ENCODE results near the gene TRMT61A.

TRMT61A gene

DNA sequence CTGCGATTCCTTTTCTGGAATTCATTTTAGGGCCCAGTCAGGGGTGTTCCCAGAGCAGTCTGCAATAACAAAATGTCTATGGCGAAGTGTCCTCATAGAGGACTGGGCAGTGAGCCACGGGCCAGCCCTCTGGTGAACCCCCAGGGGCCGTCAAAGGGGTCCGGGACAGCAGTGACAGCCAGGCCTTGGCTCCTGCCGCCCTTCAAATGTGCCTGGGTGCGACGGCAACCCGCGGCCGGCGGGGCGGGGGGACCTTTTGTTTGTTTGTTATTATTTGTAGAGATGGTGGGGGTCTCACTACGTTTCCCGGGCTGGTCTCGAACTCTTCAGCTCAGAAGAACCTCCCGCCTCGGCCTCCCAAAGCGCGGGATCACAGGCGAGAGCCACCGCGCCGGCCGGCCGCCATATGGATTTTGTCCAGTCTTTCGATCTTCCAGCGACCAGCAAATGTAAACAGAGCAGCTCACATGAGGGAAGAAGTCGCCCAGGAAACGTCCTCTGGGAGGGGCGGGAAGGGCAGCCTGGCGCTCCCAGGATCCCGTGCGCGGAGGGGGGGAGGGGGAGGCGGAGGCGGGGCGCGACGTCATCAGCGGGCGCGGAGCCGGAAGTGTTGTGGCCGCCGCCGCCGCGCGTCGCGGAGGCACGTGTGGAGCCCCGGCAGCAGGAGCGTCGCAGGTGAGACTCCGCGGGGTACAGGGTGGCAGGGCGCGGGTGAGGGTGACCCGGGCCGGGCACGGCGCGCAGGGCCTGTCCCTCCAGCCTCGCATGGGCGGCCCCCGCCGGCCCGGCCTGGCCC lies at the start of gene TRMT61A:
TSS of gene TRMT61A (plus strand) at position 610 of the 796 bp plus-strand sequence. CDS start 783 bp downstream, outside the sequence.
- DNase-seq = peak; percentile 88

DNA sequence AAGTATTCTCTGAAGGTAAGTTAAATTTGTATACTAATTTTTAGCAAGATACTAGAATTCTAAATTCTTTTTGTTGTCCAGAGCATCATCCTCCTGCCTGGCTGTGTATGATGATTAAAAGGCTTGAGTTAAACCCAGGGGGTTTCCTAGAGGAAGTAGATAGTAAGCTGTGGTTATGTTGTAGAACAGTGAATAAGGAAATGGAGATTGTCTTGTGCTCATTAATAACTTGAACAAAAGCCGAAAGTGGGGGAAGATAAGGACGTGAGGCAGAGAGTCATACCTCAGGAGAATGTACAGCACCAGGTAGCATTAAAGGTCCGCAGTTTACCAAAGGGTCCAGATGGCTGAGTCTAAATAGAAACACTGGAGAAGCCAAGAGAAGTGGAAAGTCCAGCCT lies 48.4 kb upstream of the TRMT61A start:
- DNase-seq = no peak

DNA sequence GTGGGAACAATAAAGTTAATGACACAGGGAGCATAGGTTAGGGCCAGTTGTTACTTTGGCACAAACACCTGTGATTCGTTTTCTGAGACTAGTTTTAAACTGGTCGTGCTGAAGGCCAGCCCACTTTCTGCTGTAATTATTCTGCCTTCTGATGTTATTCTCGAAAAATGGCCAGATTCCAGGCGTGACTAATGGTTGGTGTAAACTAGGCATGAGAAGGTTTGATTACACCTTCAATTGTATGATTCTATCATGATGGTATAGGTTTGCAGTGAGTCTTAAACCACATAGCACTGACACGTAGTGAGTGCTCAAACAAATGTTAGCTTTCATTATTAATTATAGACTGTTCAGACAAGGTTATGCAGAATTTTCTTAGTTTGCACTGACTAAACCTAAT lies 45.4 kb upstream of the TRMT61A start:
- peak; percentile 72 for DNase-seq

DNA sequence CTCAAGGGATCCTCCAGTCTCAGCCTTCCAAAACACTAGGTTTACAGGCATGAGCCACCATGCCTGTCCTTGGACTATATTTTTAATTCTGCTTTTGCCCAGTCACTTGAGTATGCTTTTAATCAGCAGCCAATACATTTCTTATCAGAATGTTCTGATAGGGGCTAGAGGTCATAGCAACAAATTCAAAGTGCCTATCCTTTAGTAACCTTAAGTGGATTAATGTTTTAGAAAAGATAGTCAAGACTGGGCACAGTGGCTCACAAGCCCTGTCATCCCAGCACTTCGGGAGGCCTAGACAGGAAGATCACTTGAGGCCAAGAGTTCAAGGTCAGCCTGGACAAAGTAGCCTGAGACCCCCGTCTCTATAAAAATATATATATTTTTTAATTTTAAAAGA lies 43.5 kb upstream of the TRMT61A start:
- no peak for DNase-seq

DNA sequence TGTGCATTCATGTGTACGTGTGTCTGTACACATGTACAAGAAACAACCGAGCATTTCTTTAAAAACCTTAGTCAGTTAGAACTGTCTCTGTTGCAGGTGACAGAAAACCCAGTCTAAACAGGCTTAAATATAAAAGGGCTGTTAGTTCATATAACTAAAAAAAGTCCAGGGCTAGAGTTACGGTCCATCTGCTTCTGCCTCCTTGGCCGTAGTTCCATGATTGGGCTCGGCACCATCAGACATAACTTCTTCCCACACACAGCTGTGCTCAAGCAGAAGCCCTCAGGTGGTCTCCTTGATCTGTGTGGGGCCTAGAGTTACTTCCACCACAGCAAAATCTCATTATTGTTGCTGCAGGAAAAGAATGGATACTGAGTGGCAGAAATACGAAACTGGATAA lies 40.9 kb upstream of the TRMT61A start:
- no peak for DNase-seq

DNA sequence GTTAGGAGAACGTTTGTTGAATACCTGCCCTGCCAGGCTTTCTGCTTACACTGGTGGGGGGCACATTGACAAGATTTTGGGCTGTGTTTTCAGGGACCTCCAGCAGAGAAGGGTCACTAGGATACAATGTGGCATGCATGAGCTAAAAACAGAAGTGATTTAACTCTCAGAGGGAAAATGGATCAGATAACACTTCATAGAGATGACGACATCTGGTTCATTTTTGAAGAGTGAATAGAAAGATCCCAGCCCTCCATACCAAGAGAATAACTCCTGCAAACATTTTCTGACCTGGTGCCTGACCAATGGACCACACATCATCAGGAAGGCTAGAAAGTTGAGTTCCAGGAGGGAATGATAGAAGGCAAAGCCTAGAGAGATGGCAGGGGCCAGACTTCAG lies 40.0 kb upstream of the TRMT61A start:
- peak; percentile 60 for DNase-seq

DNA sequence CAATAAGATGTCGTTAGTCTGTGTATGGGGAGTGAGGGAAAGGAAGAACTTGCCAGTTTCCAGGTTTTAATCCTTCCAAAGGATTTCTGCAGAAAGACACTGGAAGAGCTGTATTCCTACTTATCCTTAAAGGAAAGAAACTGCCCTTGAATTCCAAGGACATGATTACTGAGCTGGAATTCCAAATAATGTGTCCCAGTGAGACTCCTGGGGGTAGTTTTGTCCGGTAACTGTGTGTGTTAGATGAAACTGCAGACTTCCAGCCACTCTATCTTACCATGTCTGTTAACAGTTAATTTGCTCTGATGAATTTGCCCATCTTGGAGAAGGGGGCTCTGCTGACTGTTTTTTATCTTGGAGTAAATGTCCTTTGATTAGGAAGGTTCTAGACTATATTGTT lies 39.4 kb upstream of the TRMT61A start:
- peak; percentile 60 for DNase-seq

DNA sequence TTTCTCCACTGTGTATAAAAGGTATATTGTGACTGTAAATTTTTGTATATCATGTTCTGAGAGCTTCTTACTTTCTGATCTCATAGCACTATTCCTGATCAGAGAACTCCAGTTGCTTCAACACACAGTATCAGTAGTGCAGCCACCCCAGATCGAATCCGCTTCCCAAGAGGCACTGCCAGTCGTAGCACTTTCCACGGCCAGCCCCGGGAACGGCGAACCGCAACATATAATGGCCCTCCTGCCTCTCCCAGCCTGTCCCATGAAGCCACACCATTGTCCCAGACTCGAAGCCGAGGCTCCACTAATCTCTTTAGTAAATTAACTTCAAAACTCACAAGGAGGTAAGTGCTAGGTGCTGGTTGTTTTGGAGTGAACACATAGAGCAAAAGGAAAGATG lies 37.3 kb upstream of the TRMT61A start:
- no peak for DNase-seq

DNA sequence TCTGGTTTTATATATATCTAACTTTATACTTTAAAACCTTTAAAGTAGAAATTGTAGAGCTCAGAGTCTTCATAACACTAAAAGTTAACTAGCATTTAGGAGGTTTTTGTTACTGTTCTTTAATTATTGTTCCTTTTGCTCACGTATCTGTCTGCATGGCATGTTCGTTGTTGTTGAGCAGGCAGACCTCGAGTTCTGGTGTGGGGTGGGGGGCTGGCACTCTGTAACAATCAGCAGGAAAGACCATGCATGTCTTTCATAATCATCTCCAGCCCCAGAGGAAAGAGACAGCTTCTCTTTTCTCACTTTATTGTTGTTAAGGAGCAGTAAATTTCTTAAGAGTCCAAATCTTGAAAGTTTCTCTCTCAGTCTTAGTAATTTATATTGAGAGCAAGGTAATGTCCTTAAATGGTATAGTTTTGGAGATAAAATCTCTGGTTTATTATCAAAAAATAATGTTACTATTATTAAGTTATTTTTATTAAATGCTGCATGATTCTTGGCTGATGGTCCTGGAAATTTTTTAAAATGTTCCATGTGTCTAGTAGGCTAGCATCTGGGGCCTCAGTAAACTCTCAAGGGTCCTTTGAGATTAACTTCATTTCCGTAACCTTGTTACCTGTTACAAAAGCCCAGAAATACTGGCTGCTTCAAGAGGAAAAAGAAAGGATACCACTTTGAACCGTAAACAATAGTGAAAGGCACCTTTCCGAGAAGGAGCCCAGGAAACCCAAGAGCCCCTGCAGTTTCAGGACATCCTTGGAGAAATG lies 36.7 kb upstream of the TRMT61A start:
- DNase-seq = no peak

DNA sequence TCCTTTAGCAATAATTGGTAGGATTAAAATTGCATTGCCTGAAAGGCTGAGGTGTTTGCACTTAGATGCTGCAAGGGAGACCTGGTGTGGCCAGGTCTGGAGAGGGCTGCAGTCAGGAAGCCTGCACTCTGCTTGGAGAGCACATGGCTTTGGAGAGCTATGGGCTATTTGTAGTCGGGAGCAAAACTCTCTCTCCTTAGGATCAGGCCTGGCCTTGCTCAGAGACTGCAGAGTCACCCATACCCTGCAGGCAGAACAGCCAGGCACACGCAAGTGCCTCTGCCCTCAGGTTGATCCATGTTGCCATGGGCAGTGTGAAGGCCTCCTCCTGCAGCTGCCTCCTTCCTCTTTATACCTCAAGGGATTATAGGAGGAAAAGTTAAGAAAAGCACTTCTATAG lies 33.1 kb upstream of the TRMT61A start:
- no peak for DNase-seq

DNA sequence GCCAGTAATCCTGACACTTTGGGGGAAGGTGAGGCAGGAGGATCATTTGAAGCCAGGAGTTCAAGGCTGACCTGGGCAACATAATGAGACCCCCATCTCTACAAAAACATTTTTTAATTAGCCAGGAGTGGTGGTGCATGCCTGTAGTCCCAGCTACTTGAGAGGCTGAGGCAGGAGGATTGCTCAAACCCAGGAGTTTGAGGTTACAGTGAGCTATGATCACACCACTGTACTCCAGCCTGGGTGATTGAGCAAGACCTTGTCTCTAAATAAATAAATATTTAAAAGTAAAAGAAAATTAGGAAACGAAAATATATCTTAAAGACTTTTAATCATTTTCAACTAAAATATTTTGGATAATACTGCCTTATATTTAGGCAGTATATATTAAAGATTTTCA lies 32.2 kb upstream of the TRMT61A start:
- no peak for DNase-seq

DNA sequence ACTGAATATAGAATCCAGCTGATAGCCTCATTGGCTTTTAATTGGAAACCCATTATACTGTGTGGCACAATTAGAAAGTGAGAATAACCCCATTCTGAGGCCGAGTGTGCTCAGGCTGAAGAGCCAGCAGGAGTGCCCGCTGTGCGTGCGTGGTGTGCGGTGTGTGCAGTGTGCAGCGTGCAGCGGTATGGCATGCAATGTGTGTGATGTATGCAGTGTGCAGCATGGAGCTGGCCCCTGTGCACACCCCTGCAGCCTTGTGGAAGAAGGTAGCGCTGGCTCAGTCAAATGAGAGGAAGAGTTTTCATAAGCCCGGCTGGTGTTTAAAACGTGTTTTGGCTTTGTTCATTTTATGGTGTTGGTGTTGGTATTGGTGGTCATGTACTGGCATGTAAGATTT lies 29.3 kb upstream of the TRMT61A start:
- DNase-seq = no peak

DNA sequence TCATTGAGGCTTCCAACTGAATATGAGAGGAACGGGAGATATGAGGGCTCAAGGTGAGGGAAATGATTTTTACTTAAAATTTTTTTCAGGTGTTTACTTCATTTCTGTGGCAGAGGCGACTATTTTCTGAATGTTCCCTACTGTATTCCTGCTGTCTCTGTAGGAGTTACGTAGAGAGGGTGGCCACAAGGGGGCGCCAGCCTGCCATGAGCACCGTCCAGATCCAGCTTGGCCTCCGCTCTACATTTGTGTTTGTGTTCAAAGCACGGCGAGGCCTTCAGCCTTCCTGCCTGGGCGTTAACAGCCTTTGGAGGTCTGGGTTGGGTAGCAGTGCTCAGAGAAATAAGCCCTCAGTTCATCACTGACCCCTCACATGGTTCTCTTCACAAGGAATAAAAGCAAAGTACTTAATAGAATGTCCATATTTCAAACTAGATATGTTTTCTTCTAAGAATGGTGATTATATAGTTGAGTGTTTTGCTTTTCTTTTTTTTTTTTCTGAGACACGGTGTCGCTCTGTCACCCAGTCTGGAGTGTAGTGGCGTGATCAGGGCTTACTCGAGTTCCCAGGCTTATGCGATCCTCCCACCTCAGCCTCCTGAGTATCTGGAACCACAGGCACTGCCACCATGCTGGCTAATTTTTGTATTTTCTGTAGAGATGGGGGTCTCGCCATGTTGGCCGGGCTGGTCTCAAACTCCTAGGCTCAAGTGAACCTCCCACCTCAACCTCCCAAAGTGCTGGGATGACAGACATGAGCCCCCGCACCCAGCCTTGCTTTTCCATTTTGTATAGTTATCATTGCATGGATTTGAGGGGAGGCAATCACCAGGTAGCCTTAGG lies 28.6 kb upstream of the TRMT61A start:
- DNase-seq = peak; percentile 74

DNA sequence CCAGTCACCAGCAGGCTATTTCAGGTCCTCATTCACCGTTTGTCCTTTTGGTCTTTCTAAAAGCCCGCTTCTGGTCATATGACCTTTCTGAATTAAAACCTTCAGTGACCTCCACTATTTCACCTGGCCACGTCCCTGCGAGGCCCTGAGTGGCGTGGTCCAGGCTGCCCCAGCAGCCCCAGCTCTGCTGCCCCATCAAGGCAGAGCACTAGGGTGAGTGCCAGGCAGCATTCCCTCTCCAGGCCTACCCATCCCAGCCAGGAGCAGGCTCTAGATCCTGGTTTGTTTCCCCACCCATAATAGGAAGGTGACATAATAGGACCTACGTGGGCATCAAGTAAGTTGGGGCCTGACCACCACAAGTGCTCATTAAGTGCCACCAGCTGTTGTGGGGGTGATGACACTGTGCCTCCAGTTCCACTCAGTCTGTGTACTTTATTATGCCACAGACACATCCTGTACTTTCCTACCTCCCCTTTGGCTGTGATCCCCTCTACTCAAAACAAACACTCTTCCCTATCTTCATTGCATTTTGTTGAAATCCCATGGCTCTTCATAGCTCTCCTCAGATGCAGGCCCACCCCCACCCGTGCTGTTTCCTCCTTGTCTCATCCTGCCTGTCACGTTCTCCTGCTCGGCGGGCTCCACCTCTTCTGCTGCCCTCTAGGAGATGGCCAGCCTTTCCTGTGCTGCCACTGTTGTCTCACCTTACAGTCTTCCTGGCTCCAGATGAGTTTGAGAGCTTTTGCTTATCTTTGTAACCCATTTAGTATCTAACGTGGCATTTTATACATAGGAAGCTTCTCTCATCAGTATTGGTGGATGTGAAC lies 27.7 kb upstream of the TRMT61A start:
- DNase-seq = no peak

DNA sequence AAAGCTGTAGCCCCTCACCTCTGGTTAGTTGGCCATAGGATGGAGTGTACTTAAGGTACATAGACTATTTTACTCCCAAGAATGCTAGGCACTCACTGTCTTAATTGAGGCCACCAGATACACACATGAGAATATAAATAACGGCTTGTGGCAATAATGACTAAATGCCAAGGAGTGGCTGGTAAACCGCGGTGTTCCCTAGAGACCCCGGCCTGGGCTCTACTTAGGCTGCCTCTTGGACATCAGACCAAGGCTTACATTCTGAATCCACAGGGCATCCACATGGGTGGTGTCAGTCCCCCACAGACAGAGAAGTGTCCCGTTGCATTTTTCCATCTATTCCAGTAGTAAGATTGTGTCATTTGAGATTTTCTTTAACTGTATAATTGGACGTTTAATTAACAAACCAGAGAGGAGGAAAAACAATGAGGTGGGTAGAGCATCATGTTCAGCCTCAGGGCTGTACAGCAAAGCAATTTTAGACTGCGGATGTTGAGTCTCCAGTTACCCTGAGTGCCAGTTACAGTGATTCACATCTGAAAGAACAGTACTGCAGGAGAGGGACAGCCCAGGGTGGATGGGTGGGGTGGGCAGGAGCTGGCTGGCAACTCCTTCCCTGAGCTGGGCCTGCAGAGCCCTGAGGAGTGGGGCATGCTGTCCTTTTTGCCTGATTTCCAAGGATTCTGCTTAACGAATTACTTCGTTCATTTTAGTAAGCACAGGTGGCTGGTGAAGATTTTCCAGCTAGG lies 26.9 kb upstream of the TRMT61A start:
- no peak for DNase-seq

DNA sequence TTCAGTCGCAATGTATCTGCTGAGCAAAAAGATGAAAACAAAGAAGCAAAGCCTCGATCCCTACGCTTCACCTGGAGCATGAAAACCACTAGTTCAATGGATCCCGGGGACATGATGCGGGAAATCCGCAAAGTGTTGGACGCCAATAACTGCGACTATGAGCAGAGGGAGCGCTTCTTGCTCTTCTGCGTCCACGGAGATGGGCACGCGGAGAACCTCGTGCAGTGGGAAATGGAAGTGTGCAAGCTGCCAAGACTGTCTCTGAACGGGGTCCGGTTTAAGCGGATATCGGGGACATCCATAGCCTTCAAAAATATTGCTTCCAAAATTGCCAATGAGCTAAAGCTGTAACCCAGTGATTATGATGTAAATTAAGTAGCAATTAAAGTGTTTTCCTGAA lies 26.1 kb upstream of the TRMT61A start:
- no peak for DNase-seq

DNA sequence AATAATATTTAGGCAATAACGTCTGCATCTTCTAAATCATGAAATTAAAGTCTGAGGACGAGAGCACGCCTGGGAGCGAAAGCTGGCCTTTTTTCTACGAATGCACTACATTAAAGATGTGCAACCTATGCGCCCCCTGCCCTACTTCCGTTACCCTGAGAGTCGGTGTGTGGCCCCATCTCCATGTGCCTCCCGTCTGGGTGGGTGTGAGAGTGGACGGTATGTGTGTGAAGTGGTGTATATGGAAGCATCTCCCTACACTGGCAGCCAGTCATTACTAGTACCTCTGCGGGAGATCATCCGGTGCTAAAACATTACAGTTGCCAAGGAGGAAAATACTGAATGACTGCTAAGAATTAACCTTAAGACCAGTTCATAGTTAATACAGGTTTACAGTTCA lies 25.7 kb upstream of the TRMT61A start:
- no peak for DNase-seq

DNA sequence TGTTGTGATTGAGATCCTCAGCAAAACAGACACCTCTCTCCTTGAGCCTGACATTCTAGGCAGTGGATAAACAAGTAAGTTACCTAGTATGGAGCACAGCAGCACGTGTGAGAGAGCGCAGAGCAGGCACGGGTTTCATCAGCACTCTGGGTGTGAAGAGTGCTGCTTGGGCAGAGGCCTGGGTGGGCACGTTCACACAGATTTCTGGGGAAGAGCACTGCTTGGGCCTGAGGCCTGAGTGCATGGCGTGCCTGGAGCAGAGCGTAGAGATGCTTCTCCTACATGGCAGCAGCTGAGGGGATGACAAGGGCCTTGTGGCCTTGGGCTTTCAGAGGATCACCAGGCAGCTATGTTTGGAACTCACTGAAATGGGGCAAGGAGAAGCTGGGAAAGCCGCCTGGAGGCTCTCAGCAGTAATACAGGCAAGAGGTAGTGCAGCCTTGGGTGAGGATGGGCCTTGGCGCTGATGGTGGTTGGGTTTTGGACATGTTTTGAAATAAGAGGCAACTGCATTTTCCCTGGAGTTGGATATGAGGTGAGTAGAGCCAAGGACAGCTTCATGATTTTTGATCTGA lies 23.9 kb upstream of the TRMT61A start:
- DNase-seq = no peak

DNA sequence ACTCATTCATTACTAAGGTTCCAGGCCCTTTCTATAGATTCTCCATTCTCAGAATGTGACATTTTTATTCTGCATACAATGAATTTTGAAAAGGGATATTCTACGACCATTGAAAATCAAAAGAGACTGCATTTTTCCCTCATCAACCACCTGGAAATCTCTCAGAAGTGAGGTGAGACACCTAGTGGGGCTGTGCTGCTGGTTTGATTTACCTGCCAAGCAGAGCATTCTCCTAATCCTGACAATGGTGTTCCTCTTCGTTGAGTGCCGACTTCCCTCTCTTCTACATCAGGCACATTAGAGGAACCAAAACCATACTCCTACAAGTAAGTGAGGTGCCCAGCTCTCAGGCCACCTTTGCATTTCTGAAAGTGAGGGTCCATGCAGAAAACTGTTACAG lies 21.2 kb upstream of the TRMT61A start:
- DNase-seq = no peak

DNA sequence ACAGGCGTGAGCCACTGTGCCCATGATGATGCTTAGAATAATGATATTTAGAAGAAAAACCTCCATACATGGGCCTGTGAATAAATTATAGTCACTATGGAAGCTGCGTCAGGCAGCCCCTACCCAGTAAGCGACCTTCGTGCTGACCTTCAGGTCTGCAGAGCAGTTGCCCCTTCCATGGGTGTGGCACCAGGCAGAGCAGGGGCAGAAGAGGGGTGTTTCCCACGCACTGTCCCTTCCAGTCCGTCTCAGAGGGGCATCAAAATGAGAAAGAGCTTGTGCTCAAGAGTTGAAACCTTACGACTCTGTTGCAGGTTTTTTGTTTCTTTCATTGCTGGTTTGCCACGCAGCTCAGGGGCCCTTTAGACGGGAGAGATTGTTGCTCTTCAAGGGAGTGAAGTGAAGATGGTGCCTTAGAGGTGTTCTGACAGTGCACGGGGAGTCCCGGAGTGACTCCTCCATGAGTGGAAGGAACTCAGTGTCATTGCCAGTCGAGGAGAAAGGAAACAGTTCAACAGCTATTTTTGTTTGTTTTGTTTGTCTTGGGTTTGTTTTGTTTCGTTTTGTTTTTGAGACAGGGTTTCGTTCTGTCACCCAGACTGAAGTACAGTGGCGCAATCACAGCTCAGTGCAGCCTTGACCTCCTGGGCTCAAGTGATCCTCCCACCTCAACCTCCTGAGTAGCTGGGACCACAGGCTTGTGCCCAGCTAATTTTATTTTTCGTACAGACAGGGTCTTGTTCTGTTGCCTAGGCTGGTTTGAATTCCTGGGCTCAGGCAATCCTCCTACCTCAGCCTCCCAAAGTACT lies 20.3 kb upstream of the TRMT61A start:
- DNase-seq = no peak

Data from fibroblast of upper back skin (primary cell).